MCF 10A (cell line): ENCODE data around the gene MRPS18A. TPM values are rescaled to one million over a fixed set of nuclear protein-coding genes. Genes with fewer than 3 reads are reported as not detected.

Experiments
- BruUV-seq: library from RNA; stranded (reverse); fragments of 400-500 nt; replicated peaks from 2 replicates; lab custom pipeline; 2021; lab: Mats Ljungman, UMichigan
- CTCF ChIA-PET: fragments of 300-600 bp; sonication (Branson Sonifier 250); formaldehyde crosslinking; extraction: SDS; loops from one replicate; lab custom pipeline; 2021; ENCODE audit warnings: antibody characterized with exemption, inconsistent platforms; lab: Yijun Ruan, JAX
- POLR2A ChIA-PET: fragments of 300-600, 350-650 bp; sonication (Branson Sonifier 250); formaldehyde crosslinking; extraction: SDS; loops from one replicate; lab custom pipeline; 2020; ENCODE audit warnings: antibody characterized with exemption, inconsistent platforms; lab: Yijun Ruan, JAX
- DNase-seq: peaks from one replicate; pipeline ENCODE4 v3.0.0-alpha.2; 2018; ENCODE audit not compliant: unreplicated experiment
- H3K27ac Mint-ChIP-seq: one replicate; pipeline ENCODE4 v1.8.0; 2022; ENCODE audit warnings: mild to moderate bottlenecking, low read depth, mixed read lengths; ENCODE audit not compliant: unreplicated experiment
- H3K27me3 Mint-ChIP-seq: one replicate; pipeline ENCODE4 v1.8.0; 2022; ENCODE audit warnings: mixed read lengths; ENCODE audit not compliant: insufficient read depth, unreplicated experiment
- H3K36me3 Mint-ChIP-seq: one replicate; pipeline ENCODE4 v1.8.0; 2022; ENCODE audit warnings: mild to moderate bottlenecking, moderate library complexity, mixed read lengths; ENCODE audit not compliant: insufficient read depth, unreplicated experiment
- H3K4me1 Mint-ChIP-seq: one replicate; pipeline ENCODE4 v1.8.0; 2022; ENCODE audit warnings: mixed read lengths; ENCODE audit not compliant: insufficient read depth, unreplicated experiment
- H3K4me3 Mint-ChIP-seq: one replicate; pipeline ENCODE4 v1.8.0; 2022; ENCODE audit warnings: mild to moderate bottlenecking, moderate library complexity, mixed read lengths; ENCODE audit not compliant: unreplicated experiment
- H3K9me3 Mint-ChIP-seq: one replicate; pipeline ENCODE4 v1.8.0; 2022; ENCODE audit warnings: mixed read lengths; ENCODE audit not compliant: unreplicated experiment
- intact Hi-C: fragments of 100-400 bp; cut with micrococcal nuclease; formaldehyde crosslinking; loops from 2 replicates; pipeline ENCODE4 v1.14.1; 2022
- total RNA-seq: library from RNA; stranded (reverse); gene quantifications from 2 replicates; pipeline ENCODE4 v1.2.3, GENCODE V29; 2022
- TF ChIP-seq, protein P1 (sequence below): fragments of 200-600 bp; IDR thresholded peaks from one replicate; pipeline ENCODE4 v1.8.0; 2022; ENCODE audit warnings: antibody characterized with exemption, mild to moderate bottlenecking; ENCODE audit not compliant: unreplicated experiment

The MRPS18A gene
- total RNA-seq, 1 experiment from 2014 or later, result 69.1 TPM

GRCh38 chr6:43724914-43725642 lies 37.5 kb upstream of the MRPS18A start:
- CTCF ChIA-PET, result interaction anchor here (0.6 to 6.8 kb wide), 22 partner anchors 9 to 360 kb away, joined by 3 to 41 read pairs (median 4); partner anchors contain the start of gene VEGFA

GRCh38 chr6:43724354-43724753 lies 36.8 kb upstream of the MRPS18A start:
- peak overlapping the region; percentile 42 for H3K4me3 Mint-ChIP-seq
- TF ChIP-seq, protein P1, sequence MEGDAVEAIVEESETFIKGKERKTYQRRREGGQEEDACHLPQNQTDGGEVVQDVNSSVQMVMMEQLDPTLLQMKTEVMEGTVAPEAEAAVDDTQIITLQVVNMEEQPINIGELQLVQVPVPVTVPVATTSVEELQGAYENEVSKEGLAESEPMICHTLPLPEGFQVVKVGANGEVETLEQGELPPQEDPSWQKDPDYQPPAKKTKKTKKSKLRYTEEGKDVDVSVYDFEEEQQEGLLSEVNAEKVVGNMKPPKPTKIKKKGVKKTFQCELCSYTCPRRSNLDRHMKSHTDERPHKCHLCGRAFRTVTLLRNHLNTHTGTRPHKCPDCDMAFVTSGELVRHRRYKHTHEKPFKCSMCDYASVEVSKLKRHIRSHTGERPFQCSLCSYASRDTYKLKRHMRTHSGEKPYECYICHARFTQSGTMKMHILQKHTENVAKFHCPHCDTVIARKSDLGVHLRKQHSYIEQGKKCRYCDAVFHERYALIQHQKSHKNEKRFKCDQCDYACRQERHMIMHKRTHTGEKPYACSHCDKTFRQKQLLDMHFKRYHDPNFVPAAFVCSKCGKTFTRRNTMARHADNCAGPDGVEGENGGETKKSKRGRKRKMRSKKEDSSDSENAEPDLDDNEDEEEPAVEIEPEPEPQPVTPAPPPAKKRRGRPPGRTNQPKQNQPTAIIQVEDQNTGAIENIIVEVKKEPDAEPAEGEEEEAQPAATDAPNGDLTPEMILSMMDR, result no peak
- H3K9me3 Mint-ChIP-seq, result no peaks in the 10 kb centered on the region
- BruUV-seq, result no TSS peak
- DNase-seq, result no peak
- peaks cover 33% of the 10 kb centered on the region for H3K4me1 Mint-ChIP-seq
- no peaks in the 10 kb centered on the region for H3K36me3 Mint-ChIP-seq
- intact Hi-C loops, result loop anchor here (1.0 kb wide), 3 partner anchors 34 to 350 kb away; no protein-coding TSS in a partner anchor
- ChIA-PET POLR2A (interaction anchor here (0.6 to 2.6 kb wide), 15 partner anchors 10 to 360 kb away, joined by 3 to 55 read pairs (median 5); partner anchors contain the start of genes MRPS18A and VEGFA), CTCF (interaction anchor here (0.6 to 6.8 kb wide), 27 partner anchors 10 to 1626 kb away, joined by 3 to 41 read pairs (median 4); partner anchors contain the start of gene VEGFA)
- H3K27ac Mint-ChIP-seq, result peak overlapping the region; percentile 80
- peaks cover 14% of the 10 kb centered on the region for H3K27me3 Mint-ChIP-seq

More at GRCh38 chr6:43724914-43725642, 37.5 kb upstream of the MRPS18A start:
- peak; percentile 98 for DNase-seq
- POLR2A ChIA-PET, result interaction anchor here (0.5 to 2.6 kb wide), 18 partner anchors 9 to 521 kb away, joined by 3 to 55 read pairs (median 4); partner anchors contain the start of genes GTPBP2, MRPS18A and VEGFA
- H3K9me3 Mint-ChIP-seq, result no peaks in the 10 kb centered on the region
- TF ChIP-seq, protein P1, result no peak
- H3K27ac Mint-ChIP-seq, result peak overlapping the region; percentile 80
- H3K4me3 Mint-ChIP-seq, result peak overlapping the region; percentile 42
- H3K4me1 Mint-ChIP-seq, result peaks cover 33% of the 10 kb centered on the region
- TSS peak; percentile 84 for BruUV-seq
- peaks cover 14% of the 10 kb centered on the region for H3K27me3 Mint-ChIP-seq
- no peaks in the 10 kb centered on the region for H3K36me3 Mint-ChIP-seq
- intact Hi-C loops, result loop anchor here (1.0 kb wide), 5 partner anchors 33 to 349 kb away; no protein-coding TSS in a partner anchor

DNA sequence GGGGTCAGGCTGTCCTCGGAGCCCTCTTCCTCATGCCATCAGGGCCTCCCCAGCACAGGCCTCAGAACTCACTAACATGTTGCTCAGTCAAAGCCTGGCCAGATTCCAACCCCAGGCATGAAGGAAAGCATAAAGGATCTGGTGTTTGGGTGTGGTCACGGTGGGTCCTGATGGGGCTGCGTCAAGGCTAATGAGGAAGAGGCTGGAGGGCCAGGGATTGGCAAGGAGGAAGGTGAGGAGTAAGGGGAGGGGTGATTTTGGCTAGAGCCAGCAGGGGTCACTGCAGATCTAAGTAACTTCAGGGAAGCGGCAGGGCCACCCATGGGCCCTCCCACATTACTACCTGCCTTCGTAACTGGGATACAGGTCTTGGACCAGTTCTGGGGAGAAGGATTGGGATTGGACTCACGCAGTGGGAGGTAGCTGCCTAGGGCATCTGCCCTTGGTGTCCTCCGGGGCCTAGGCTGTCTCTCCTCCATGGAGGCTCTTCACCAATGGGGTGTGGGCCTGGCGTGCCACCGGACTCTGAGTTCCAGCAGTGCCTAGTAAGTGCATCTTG lies 36.2 kb upstream of the MRPS18A start:
- Mint-ChIP-seq H3K27me3 (peaks cover 14% of the 10 kb centered on the region), H3K4me1 (peaks cover 31% of the 10 kb centered on the region), H3K27ac (no peak overlapping the region), H3K36me3 (no peaks in the 10 kb centered on the region), H3K9me3 (no peaks in the 10 kb centered on the region), H3K4me3 (no peak overlapping the region)
- TF ChIP-seq, protein P1, result peak; percentile 66
- peak; percentile 90 for DNase-seq
- intact Hi-C loops, result loop anchor here (1.0 kb wide), 5 partner anchors 34 to 355 kb away; no protein-coding TSS in a partner anchor
- no TSS peak for BruUV-seq
- CTCF ChIA-PET, result interaction anchor here (0.6 to 6.8 kb wide), 24 partner anchors 9 to 1626 kb away, joined by 3 to 41 read pairs (median 4); partner anchors contain the start of gene VEGFA
- POLR2A ChIA-PET, result interaction anchor here (0.6 to 2.6 kb wide), 14 partner anchors 9 to 355 kb away, joined by 3 to 55 read pairs (median 6); partner anchors contain the start of genes MRPS18A and VEGFA
